GM23338 (cell line): Measurements from ENCODE around the gene TEX29.

ENCODE experiments used
- EZH2 ChIP-seq: fragments of 200-600 bp; sonication (generic); IDR thresholded peaks from one replicate; pipeline ENCODE4 v1.8.0; 2017; ENCODE audit warnings: antibody characterized with exemption, mild to moderate bottlenecking, low read depth; ENCODE audit not compliant: unreplicated experiment
- JUNB ChIP-seq: IDR thresholded peaks from one replicate; pipeline ENCODE4 v1.6.1; 2016; ENCODE audit warnings: antibody characterized with exemption; ENCODE audit not compliant: unreplicated experiment
- POLR2AphosphoS5 ChIP-seq: IDR thresholded peaks from 2 replicates; pipeline ENCODE4 v1.6.1; 2016; ENCODE audit warnings: antibody characterized with exemption, low read depth
- STAT1 ChIP-seq: IDR thresholded peaks from one replicate; pipeline ENCODE4 v1.6.1; 2016; ENCODE audit warnings: antibody characterized with exemption; ENCODE audit not compliant: unreplicated experiment
- TF ChIP-seq, protein P1 (sequence below), 2 experiments: fragments of 200-600 bp in 1 of 2; sonication (generic) in 1 of 2; conservative IDR thresholded peaks; 2 replicates each; pipeline versions ENCODE4 v1.5.1 to v1.6.1; 2016 to 2017; ENCODE audit warnings: antibody characterized with exemption in 2 of 2, low read depth in 2 of 2, mild to moderate bottlenecking in 2 of 2, moderate library complexity in 1 of 2
- TF ChIP-seq, protein P2 (sequence below): IDR thresholded peaks from one replicate; pipeline ENCODE4 v1.6.1; 2018; ENCODE audit warnings: antibody characterized with exemption; ENCODE audit not compliant: unreplicated experiment

DNA sequence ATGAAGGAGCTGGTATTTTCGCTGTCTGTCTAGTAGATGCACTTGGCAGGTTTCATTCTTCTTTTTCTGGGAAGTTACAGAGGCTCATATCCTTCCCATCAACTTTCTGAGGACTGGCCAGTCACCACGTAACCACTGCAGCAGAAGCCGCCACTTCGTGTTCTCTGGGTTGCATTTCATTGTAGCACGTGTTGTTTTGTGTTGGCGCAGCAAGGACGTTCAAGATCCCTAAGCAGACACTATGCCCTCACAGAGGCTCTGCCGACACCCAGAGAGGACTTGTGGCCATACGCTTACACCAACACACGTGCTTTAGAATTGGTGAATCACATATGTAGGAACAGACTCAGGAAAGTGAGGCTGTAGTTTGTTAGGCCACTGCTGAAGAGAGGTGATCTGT is 42.2 kb upstream of the TEX29 start:
- TF ChIP-seq, protein P1, sequence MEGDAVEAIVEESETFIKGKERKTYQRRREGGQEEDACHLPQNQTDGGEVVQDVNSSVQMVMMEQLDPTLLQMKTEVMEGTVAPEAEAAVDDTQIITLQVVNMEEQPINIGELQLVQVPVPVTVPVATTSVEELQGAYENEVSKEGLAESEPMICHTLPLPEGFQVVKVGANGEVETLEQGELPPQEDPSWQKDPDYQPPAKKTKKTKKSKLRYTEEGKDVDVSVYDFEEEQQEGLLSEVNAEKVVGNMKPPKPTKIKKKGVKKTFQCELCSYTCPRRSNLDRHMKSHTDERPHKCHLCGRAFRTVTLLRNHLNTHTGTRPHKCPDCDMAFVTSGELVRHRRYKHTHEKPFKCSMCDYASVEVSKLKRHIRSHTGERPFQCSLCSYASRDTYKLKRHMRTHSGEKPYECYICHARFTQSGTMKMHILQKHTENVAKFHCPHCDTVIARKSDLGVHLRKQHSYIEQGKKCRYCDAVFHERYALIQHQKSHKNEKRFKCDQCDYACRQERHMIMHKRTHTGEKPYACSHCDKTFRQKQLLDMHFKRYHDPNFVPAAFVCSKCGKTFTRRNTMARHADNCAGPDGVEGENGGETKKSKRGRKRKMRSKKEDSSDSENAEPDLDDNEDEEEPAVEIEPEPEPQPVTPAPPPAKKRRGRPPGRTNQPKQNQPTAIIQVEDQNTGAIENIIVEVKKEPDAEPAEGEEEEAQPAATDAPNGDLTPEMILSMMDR (conservative IDR thresholded peaks at IDR 0.05; ENCODE audit: low read depth in 2 of 2) = no peak
- no peak for TF ChIP-seq POLR2AphosphoS5
- TF ChIP-seq, protein P2, sequence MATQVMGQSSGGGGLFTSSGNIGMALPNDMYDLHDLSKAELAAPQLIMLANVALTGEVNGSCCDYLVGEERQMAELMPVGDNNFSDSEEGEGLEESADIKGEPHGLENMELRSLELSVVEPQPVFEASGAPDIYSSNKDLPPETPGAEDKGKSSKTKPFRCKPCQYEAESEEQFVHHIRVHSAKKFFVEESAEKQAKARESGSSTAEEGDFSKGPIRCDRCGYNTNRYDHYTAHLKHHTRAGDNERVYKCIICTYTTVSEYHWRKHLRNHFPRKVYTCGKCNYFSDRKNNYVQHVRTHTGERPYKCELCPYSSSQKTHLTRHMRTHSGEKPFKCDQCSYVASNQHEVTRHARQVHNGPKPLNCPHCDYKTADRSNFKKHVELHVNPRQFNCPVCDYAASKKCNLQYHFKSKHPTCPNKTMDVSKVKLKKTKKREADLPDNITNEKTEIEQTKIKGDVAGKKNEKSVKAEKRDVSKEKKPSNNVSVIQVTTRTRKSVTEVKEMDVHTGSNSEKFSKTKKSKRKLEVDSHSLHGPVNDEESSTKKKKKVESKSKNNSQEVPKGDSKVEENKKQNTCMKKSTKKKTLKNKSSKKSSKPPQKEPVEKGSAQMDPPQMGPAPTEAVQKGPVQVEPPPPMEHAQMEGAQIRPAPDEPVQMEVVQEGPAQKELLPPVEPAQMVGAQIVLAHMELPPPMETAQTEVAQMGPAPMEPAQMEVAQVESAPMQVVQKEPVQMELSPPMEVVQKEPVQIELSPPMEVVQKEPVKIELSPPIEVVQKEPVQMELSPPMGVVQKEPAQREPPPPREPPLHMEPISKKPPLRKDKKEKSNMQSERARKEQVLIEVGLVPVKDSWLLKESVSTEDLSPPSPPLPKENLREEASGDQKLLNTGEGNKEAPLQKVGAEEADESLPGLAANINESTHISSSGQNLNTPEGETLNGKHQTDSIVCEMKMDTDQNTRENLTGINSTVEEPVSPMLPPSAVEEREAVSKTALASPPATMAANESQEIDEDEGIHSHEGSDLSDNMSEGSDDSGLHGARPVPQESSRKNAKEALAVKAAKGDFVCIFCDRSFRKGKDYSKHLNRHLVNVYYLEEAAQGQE = no peak
- no peak for TF ChIP-seq EZH2
- no peak for TF ChIP-seq STAT1
- TF ChIP-seq JUNB = no peak
